Stimulated activated naive CD4-positive, alpha-beta T cell treated with Interleukin-2 at 50 U/mL for 16 hours (primary cell): ENCODE data around the gene GSTK1.
"Not testable (repeated sequence)": the region's sequence is repeated elsewhere in the genome, so short reads cannot be mapped to it uniquely, and the experiment has no call there.

Source experiments
- DNase-seq: peaks from one replicate; lab custom pipeline; 2025; lab: John Stamatoyannopoulos, UW

The GSTK1 gene

GRCh38 chr7:143269251-143269650 lies 6.0 kb downstream of the GSTK1 start:
- DNase-seq: no peak

- DNase-seq: no peak
Observed at GRCh38 chr7:143271240-143271639, 8.0 kb downstream of the GSTK1 start.

GRCh38 chr7:143272871-143273270 lies 9.6 kb downstream of the GSTK1 start:
- DNase-seq: no peak

- DNase-seq: no peak
Observed at GRCh38 chr7:143279186-143280098, 16.2 kb downstream of the GSTK1 start.

GRCh38 chr7:143280160-143280559 lies 16.9 kb downstream of the GSTK1 start:
- no peak for DNase-seq

GRCh38 chr7:143280566-143280965 lies 17.3 kb downstream of the GSTK1 start:
- DNase-seq: no peak

- no peak for DNase-seq
Observed at GRCh38 chr7:143281529-143281928, 18.3 kb downstream of the GSTK1 start.

GRCh38 chr7:143282124-143282523 lies 18.9 kb downstream of the GSTK1 start:
- DNase-seq: no peak

- DNase-seq: no peak
Observed at GRCh38 chr7:143283381-143283780, 20.1 kb downstream of the GSTK1 start.

GRCh38 chr7:143284591-143285469 lies 21.6 kb downstream of the GSTK1 start, which contains the start of gene TMEM139:
Gene TMEM139 (plus strand): TSS chr7:143284958. CDS start chr7:143285958, 1,000 bp downstream.
- DNase-seq: no peak

- DNase-seq: no peak
Observed at GRCh38 chr7:143285470-143285778, 22.2 kb downstream of the GSTK1 start.

GRCh38 chr7:143285806-143286521 lies 22.7 kb downstream of the GSTK1 start:
- no peak for DNase-seq

- DNase-seq: no peak
Observed at GRCh38 chr7:143286522-143286890, 23.3 kb downstream of the GSTK1 start.

GRCh38 chr7:143287339-143287934 lies 24.2 kb downstream of the GSTK1 start:
- no peak for DNase-seq

- DNase-seq: peak; percentile 99
Observed at GRCh38 chr7:143287935-143288826, 24.9 kb downstream of the GSTK1 start, which contains the start of gene CASP2. Gene CASP2 (plus strand): TSS chr7:143288351. CDS start chr7:143288456, 105 bp downstream.

GRCh38 chr7:143288836-143289235 lies 25.6 kb downstream of the GSTK1 start:
- DNase-seq: no peak

GRCh38 chr7:143289421-143289820 lies 26.2 kb downstream of the GSTK1 start:
- DNase-seq: no peak

GRCh38 chr7:143289888-143290287 lies 26.6 kb downstream of the GSTK1 start:
- not testable (repeated sequence) for DNase-seq

GRCh38 chr7:143290293-143290692 lies 27.1 kb downstream of the GSTK1 start:
- DNase-seq: no peak

- no peak for DNase-seq
Observed at GRCh38 chr7:143292876-143293275, 29.6 kb downstream of the GSTK1 start.

GRCh38 chr7:143295870-143296269 lies 32.6 kb downstream of the GSTK1 start:
- DNase-seq: no peak
